H9 (cell line): Measurements from ENCODE around the gene GRID2. TPM values are rescaled to one million over a fixed set of nuclear protein-coding genes. Genes with fewer than 3 reads are reported as not detected.
A peak's percentile ranks its signal among the peaks of the same experiment; 100 is the strongest.
"Not testable (repeated sequence)": the region's sequence is repeated elsewhere in the genome, so short reads cannot be mapped to it uniquely, and the experiment has no call there.

Experiments
- DNase-seq: peaks from one replicate; pipeline ENCODE4 v3.0.0-alpha.2; 2017
- H2AFZ ChIP-seq: one replicate; pipeline ENCODE4 v1.6.1; 2013; ENCODE audit warnings: mild to moderate bottlenecking, low read length, control low read depth, moderate library complexity
- H2AK5ac ChIP-seq: 2 replicates; pipeline ENCODE4 v1.6.1; 2013; ENCODE audit warnings: low read length, control low read depth, mixed read lengths; ENCODE audit not compliant: insufficient read length
- H2BK120ac ChIP-seq: one replicate; pipeline ENCODE4 v1.6.1; 2013; ENCODE audit warnings: low read depth, mild to moderate bottlenecking, low read length, control low read depth, inconsistent platforms; ENCODE audit not compliant: poor library complexity, severe bottlenecking
- H2BK12ac ChIP-seq: 2 replicates; pipeline ENCODE4 v1.6.1; 2013; ENCODE audit warnings: low read length, control low read depth, mixed read lengths, low read depth; ENCODE audit not compliant: insufficient read length
- H2BK15ac ChIP-seq: 2 replicates; pipeline ENCODE4 v1.6.1; 2013; ENCODE audit warnings: low read depth, low read length, control low read depth
- H2BK20ac ChIP-seq: one replicate; pipeline ENCODE4 v1.6.1; 2013; ENCODE audit warnings: low read depth, mild to moderate bottlenecking, low read length, control low read depth, inconsistent platforms; ENCODE audit not compliant: poor library complexity, severe bottlenecking
- H2BK5ac ChIP-seq: 2 replicates; pipeline ENCODE4 v1.6.1; 2013; ENCODE audit warnings: low read length, control low read depth, mixed read lengths; ENCODE audit not compliant: insufficient read length
- H3K14ac ChIP-seq: 2 replicates; pipeline ENCODE4 v1.6.1; 2013; ENCODE audit warnings: low read length, control low read depth; ENCODE audit not compliant: insufficient read depth
- H3K18ac ChIP-seq: 2 replicates; pipeline ENCODE4 v1.6.1; 2013; ENCODE audit warnings: low read depth, mild to moderate bottlenecking, mixed read lengths, low read length, control low read depth; ENCODE audit not compliant: insufficient read length
- H3K23ac ChIP-seq: 2 replicates; pipeline ENCODE4 v1.6.1; 2013; ENCODE audit warnings: low read length, control low read depth, mixed read lengths, low read depth; ENCODE audit not compliant: insufficient read length
- H3K23me2 ChIP-seq: 2 replicates; pipeline ENCODE4 v1.6.1; 2013; ENCODE audit warnings: low read depth, mild to moderate bottlenecking, mixed read lengths, low read length, control low read depth; ENCODE audit not compliant: insufficient read length, poor library complexity, severe bottlenecking
- H3K27ac ChIP-seq: 2 replicates; pipeline ENCODE4 v1.5.1; 2013; ENCODE audit warnings: low read length, control low read depth, mixed read lengths, low read depth; ENCODE audit not compliant: insufficient read length
- H3K27me3 ChIP-seq: 2 replicates; pipeline ENCODE4 v1.6.1; 2013; ENCODE audit warnings: low read length, control low read depth, inconsistent platforms; ENCODE audit not compliant: insufficient read depth
- H3K4ac ChIP-seq: 2 replicates; pipeline ENCODE4 v1.6.1; 2013; ENCODE audit warnings: low read depth, mild to moderate bottlenecking, control low read depth, inconsistent platforms, low read length, moderate library complexity
- H3K4me1 ChIP-seq: 2 replicates; pipeline ENCODE4 v1.6.1; 2013; ENCODE audit warnings: low read length, control low read depth, inconsistent platforms; ENCODE audit not compliant: insufficient read depth
- H3K4me2 ChIP-seq: 2 replicates; pipeline ENCODE4 v1.6.1; 2013; ENCODE audit warnings: low read length, control low read depth, mixed read lengths; ENCODE audit not compliant: insufficient read length, insufficient read depth
- H3K56ac ChIP-seq: 2 replicates; pipeline ENCODE4 v1.6.1; 2013; ENCODE audit warnings: low read depth, mild to moderate bottlenecking, mixed read lengths, low read length, control low read depth; ENCODE audit not compliant: insufficient read length
- H3K79me1 ChIP-seq: 2 replicates; pipeline ENCODE4 v1.6.1; 2013; ENCODE audit warnings: low read depth, mild to moderate bottlenecking, moderate library complexity, low read length, control low read depth, inconsistent platforms; ENCODE audit not compliant: insufficient read depth, poor library complexity, severe bottlenecking
- H3K79me2 ChIP-seq: 2 replicates; pipeline ENCODE4 v1.6.1; 2013; ENCODE audit warnings: low read length, control low read depth, inconsistent platforms; ENCODE audit not compliant: insufficient read depth
- H3K9ac ChIP-seq: 2 replicates; pipeline ENCODE4 v1.6.1; 2013; ENCODE audit warnings: low read length, control low read depth, mixed read lengths; ENCODE audit not compliant: insufficient read length; ENCODE audit errors: extremely low read depth
- H3K9me3 ChIP-seq: one replicate; pipeline ENCODE4 v1.6.1; 2013; ENCODE audit warnings: low read depth, low read length, inconsistent platforms; ENCODE audit not compliant: control insufficient read depth
- H3T11ph ChIP-seq: one replicate; pipeline ENCODE4 v1.6.1; 2013; ENCODE audit warnings: mild to moderate bottlenecking, low read length, control low read depth, inconsistent platforms
- H4K20me1 ChIP-seq: one replicate; pipeline ENCODE4 v1.6.1; 2013; ENCODE audit not compliant: control insufficient read depth, insufficient read length, insufficient read depth
- H4K5ac ChIP-seq: 2 replicates; pipeline ENCODE4 v1.6.1; 2013; ENCODE audit warnings: low read depth, mild to moderate bottlenecking, mixed read lengths, low read length, control low read depth; ENCODE audit not compliant: insufficient read length
- H4K8ac ChIP-seq: replicated peaks from 2 replicates; pipeline ENCODE4 v1.6.1; 2013; ENCODE audit warnings: low read length, control low read depth, mixed read lengths, low read depth; ENCODE audit not compliant: insufficient read length
- H4K91ac ChIP-seq: 2 replicates; pipeline ENCODE4 v1.6.1; 2013; ENCODE audit warnings: low read depth, mild to moderate bottlenecking, moderate library complexity, mixed read lengths, low read length, control low read depth; ENCODE audit not compliant: insufficient read length
- H3K27ac Mint-ChIP-seq, 3 experiments: 2 replicates in 2 of 3; 3 replicates in 1 of 3; pipeline ENCODE4 v1.8.0; 2020 to 2021; ENCODE audit warnings: mixed read lengths in 3 of 3, mild to moderate bottlenecking in 1 of 3, moderate library complexity in 1 of 3
- H3K27me3 Mint-ChIP-seq: 2 replicates; pipeline ENCODE4 v1.8.0; 2021; ENCODE audit warnings: low read depth, mild to moderate bottlenecking, moderate library complexity, mixed read lengths
- H3K36me3 Mint-ChIP-seq, 3 experiments: 2 replicates in 2 of 3; 3 replicates in 1 of 3; pipeline ENCODE4 v1.8.0; 2020 to 2021; ENCODE audit warnings: low read depth in 3 of 3, mixed read lengths in 3 of 3; ENCODE audit not compliant: insufficient read depth in 1 of 3
- H3K4me1 Mint-ChIP-seq, 2 experiments: 2 replicates each; pipeline ENCODE4 v1.8.0; 2020; ENCODE audit warnings: mixed read lengths in 2 of 2
- H3K4me3 Mint-ChIP-seq, 2 experiments: 2 replicates in 1 of 2; 3 replicates in 1 of 2; pipeline ENCODE4 v1.8.0; 2020 to 2021; ENCODE audit warnings: mild to moderate bottlenecking in 2 of 2, mixed read lengths in 2 of 2, moderate library complexity in 1 of 2
- H3K9me3 Mint-ChIP-seq, 2 experiments: 2 replicates in 1 of 2; 3 replicates in 1 of 2; pipeline ENCODE4 v1.8.0; 2020; ENCODE audit warnings: mild to moderate bottlenecking in 2 of 2, mixed read lengths in 2 of 2, moderate library complexity in 1 of 2
- CTCF ChIP-seq: fragments of 200-600 bp; sonication (generic); conservative IDR thresholded peaks from 3 replicates; pipeline ENCODE4 v1.8.0; 2021; ENCODE audit warnings: antibody characterized with exemption, mild to moderate bottlenecking
- WGBS: extraction: QIAGEN DNeasy Blood & Tissue Kit; methylation state at CpG from one replicate; pipeline ENCODE4 v1.1.7; 2013; ENCODE audit warnings: missing lambda C conversion rate, low lambda C conversion rate, mixed read lengths; ENCODE audit not compliant: insufficient read length; ENCODE audit errors: extremely low coverage; 5-methylcytosine and 5-hydroxymethylcytosine counted together
- total RNA-seq: library from RNA; stranded (reverse); gene quantifications from 2 replicates; pipeline ENCODE4 v1.2.1, GENCODE V29; 2021

GRID2 gene
- total RNA-seq, 1 experiment from 2014 or later: 21.8 TPM

GRCh38 chr4:92447255-92447905, 143.6 kb downstream of the GRID2 start:
- no peak for DNase-seq
- H2AFZ ChIP-seq: no peak overlapping the region
- H3K14ac ChIP-seq: no peak overlapping the region
- no peak overlapping the region for H4K91ac ChIP-seq
- H3K27me3 Mint-ChIP-seq: no peaks in the 10 kb centered on the region
- no peak overlapping the region for H2BK15ac ChIP-seq
- no peak overlapping the region for H3K9ac ChIP-seq
- no peak overlapping the region for H4K8ac ChIP-seq
- no peak overlapping the region for H2BK12ac ChIP-seq
- peaks cover 0 to 18% of the 10 kb centered on the region in 2 experiments; a peak in 3 of 5 replicates for H3K9me3 Mint-ChIP-seq
- no peak for TF ChIP-seq CTCF
- H3K27me3 ChIP-seq: no peaks in the 10 kb centered on the region
- no CpG with 5 or more reads among the region's 1 CpG for WGBS
- no peak overlapping the region for H2BK5ac ChIP-seq
- no peak overlapping the region for H3K27ac ChIP-seq
- peaks cover 59 to 71% of the 10 kb centered on the region in 2 experiments for H3K4me1 Mint-ChIP-seq
- peaks cover 54% of the 10 kb centered on the region for H3K79me2 ChIP-seq
- peaks cover 4 to 17% (median 7%) of the 10 kb centered on the region in 3 experiments; a peak in 6 of 7 replicates for H3K36me3 Mint-ChIP-seq
- H3K9me3 ChIP-seq: no peaks in the 10 kb centered on the region
- no peak overlapping the region for H2BK20ac ChIP-seq
- H3K23ac ChIP-seq: no peak overlapping the region
- no peak overlapping the region for H3K4me2 ChIP-seq
- no peak overlapping the region for H4K5ac ChIP-seq
- no peaks in the 10 kb centered on the region for H4K20me1 ChIP-seq
- H3K27ac Mint-ChIP-seq: peak overlapping the region in 2 of 3 experiments; percentile 4 to 50; a peak in 2 of 7 replicates
- H3K4me3 Mint-ChIP-seq: no peak overlapping the region
- no peaks in the 10 kb centered on the region for H3K23me2 ChIP-seq
- no peak overlapping the region for H2BK120ac ChIP-seq
- no peak overlapping the region for H3K56ac ChIP-seq
- no peaks in the 10 kb centered on the region for H3K79me1 ChIP-seq
- peaks cover 6% of the 10 kb centered on the region for H3K4me1 ChIP-seq
- no peak overlapping the region for H3T11ph ChIP-seq
- no peak overlapping the region for H3K18ac ChIP-seq
- H3K4ac ChIP-seq: no peak overlapping the region
- no peak overlapping the region for H2AK5ac ChIP-seq

- peaks cover 4 to 12% (median 6%) of the 10 kb centered on the region in 3 experiments; a peak in 6 of 7 replicates for H3K36me3 Mint-ChIP-seq
- peaks cover 52 to 67% of the 10 kb centered on the region in 2 experiments for H3K4me1 Mint-ChIP-seq
- H3K27ac Mint-ChIP-seq, H2AFZ ChIP-seq, H3T11ph ChIP-seq, H4K20me1 ChIP-seq, H3K18ac ChIP-seq, H3K4me2 ChIP-seq, H2AK5ac ChIP-seq, H2BK12ac ChIP-seq, H3K4me1 ChIP-seq, H3K14ac ChIP-seq, H3K9me3 ChIP-seq, H2BK120ac ChIP-seq, H2BK20ac ChIP-seq, H4K5ac ChIP-seq, H3K4ac ChIP-seq, H3K27ac ChIP-seq, H3K79me1 ChIP-seq, H3K4me3 Mint-ChIP-seq, H3K27me3 ChIP-seq, DNase-seq, H3K9ac ChIP-seq, H3K23me2 ChIP-seq, H4K8ac ChIP-seq, H3K56ac ChIP-seq, H3K27me3 Mint-ChIP-seq, H4K91ac ChIP-seq, H2BK15ac ChIP-seq, H2BK5ac ChIP-seq, H3K23ac ChIP-seq: not testable (repeated sequence)
- peaks cover 60% of the 10 kb centered on the region for H3K79me2 ChIP-seq
- H3K9me3 Mint-ChIP-seq: peaks cover 0 to 11% of the 10 kb centered on the region in 2 experiments; a peak in 3 of 5 replicates
- no CpG with 5 or more reads among the region's 5 CpGs for WGBS
These were observed 144.4 kb downstream of the GRID2 start for GRCh38 chr4:92448176-92448575.
